Thoracic aorta (tissue), 2 donors: ENCODE measurements around the gene CD84. TPM values are rescaled to one million over a fixed set of nuclear protein-coding genes. Genes with fewer than 3 reads are reported as not detected.

Source experiments
- ATAC-seq: fragments of 150-250 bp; one replicate; pipeline ENCODE4 v1.8.0; 2017; ENCODE audit warnings: low read depth; ENCODE audit not compliant: insufficient number of reproducible peaks, low FRiP score
- DNase-seq: peaks from one replicate; pipeline ENCODE4 v3.0.0-alpha.2; 2020; ENCODE audit warnings: low spot score
- H3K27ac ChIP-seq, 2 donors: fragments of 200-600 bp; sonication (generic); 1 replicate in 1 of 2; 2 replicates in 1 of 2; pipeline ENCODE4 v1.5.1; 2016; ENCODE audit warnings: mild to moderate bottlenecking in 2 of 2, moderate library complexity in 2 of 2
- H3K27me3 ChIP-seq: fragments of 200-600 bp; sonication (generic); replicated peaks from 2 replicates; pipeline ENCODE4 v1.6.0; 2016; ENCODE audit warnings: mild to moderate bottlenecking; ENCODE audit not compliant: insufficient read depth
- H3K36me3 ChIP-seq: fragments of 200-600 bp; sonication (generic); one replicate; pipeline ENCODE4 v1.5.1; 2016
- H3K4me1 ChIP-seq, 2 donors: fragments of 200-600 bp; sonication (generic); 1 replicate in 1 of 2; 2 replicates in 1 of 2; pipeline versions ENCODE4 v1.5.1 to v1.6.0; 2016; ENCODE audit warnings: low read depth in 2 of 2, mild to moderate bottlenecking in 1 of 2; ENCODE audit not compliant: control insufficient read depth in 1 of 2
- H3K4me3 ChIP-seq: fragments of 200-600 bp; sonication (generic); 2 replicates; pipeline ENCODE4 v1.5.1; 2016; ENCODE audit warnings: mild to moderate bottlenecking
- H3K9me3 ChIP-seq: fragments of 200-600 bp; sonication (generic); 2 replicates; pipeline ENCODE4 v1.5.1; 2016
- CTCF ChIP-seq: fragments of 200-600 bp; sonication (generic); IDR thresholded peaks from one replicate; pipeline ENCODE4 v1.5.1; 2019; ENCODE audit warnings: antibody characterized with exemption
- total RNA-seq, 2 donors: library from RNA; depleted of rRNA; stranded (reverse); fragments of >200 nt; gene quantifications; one replicate each; pipeline versions ENCODE4 v1.1.0 to v1.2.3, GENCODE V29; 2016

The CD84 gene
- total RNA-seq, 2 donors from 2014 or later: 11.6 to 12.7 TPM

- no peaks in the 10 kb centered on the region for H3K27me3 ChIP-seq
- TF ChIP-seq CTCF: no peak
- H3K4me1 ChIP-seq: no peaks in the 10 kb centered on the region
- no peak overlapping the region for H3K27ac ChIP-seq
- ATAC-seq: no peak
- DNase-seq: no peak
- no peaks in the 10 kb centered on the region for H3K9me3 ChIP-seq
- H3K36me3 ChIP-seq: no peaks in the 10 kb centered on the region
- H3K4me3 ChIP-seq: no peak overlapping the region
Observed at GRCh38 chr1:160621633-160622413, 42.5 kb upstream of the CD84 start.

- no peak overlapping the region for H3K27ac ChIP-seq
- no peaks in the 10 kb centered on the region for H3K36me3 ChIP-seq
- H3K9me3 ChIP-seq: no peaks in the 10 kb centered on the region
- no peak for DNase-seq
- H3K4me3 ChIP-seq: no peak overlapping the region
- no peak for TF ChIP-seq CTCF
- no peaks in the 10 kb centered on the region for H3K4me1 ChIP-seq
- no peak for ATAC-seq
- H3K27me3 ChIP-seq: no peaks in the 10 kb centered on the region
Observed at GRCh38 chr1:160620942-160621632, 41.8 kb upstream of the CD84 start.

- Histone ChIP-seq H3K27ac (no peak overlapping the region), H3K4me1 (no peaks in the 10 kb centered on the region), H3K9me3 (no peaks in the 10 kb centered on the region), H3K27me3 (no peaks in the 10 kb centered on the region), H3K36me3 (no peaks in the 10 kb centered on the region), H3K4me3 (no peak overlapping the region)
- DNase-seq (no peak), ATAC-seq (no peak)
- no peak for TF ChIP-seq CTCF
Observed at GRCh38 chr1:160619742-160620277, 40.5 kb upstream of the CD84 start.

GRCh38 chr1:160618763-160619274, 39.5 kb upstream of the CD84 start:
- no peak overlapping the region for H3K4me3 ChIP-seq
- no peaks in the 10 kb centered on the region for H3K9me3 ChIP-seq
- H3K27me3 ChIP-seq: no peaks in the 10 kb centered on the region
- no peaks in the 10 kb centered on the region for H3K4me1 ChIP-seq
- no peak for TF ChIP-seq CTCF
- no peaks in the 10 kb centered on the region for H3K36me3 ChIP-seq
- DNase-seq (no peak), ATAC-seq (no peak)
- no peak overlapping the region for H3K27ac ChIP-seq

- no peak for TF ChIP-seq CTCF
- H3K27ac ChIP-seq: no peak overlapping the region
- DNase-seq (no peak), ATAC-seq (no peak)
- no peaks in the 10 kb centered on the region for H3K4me1 ChIP-seq
- H3K4me3 ChIP-seq: no peak overlapping the region
- no peaks in the 10 kb centered on the region for H3K36me3 ChIP-seq
- no peaks in the 10 kb centered on the region for H3K27me3 ChIP-seq
- no peaks in the 10 kb centered on the region for H3K9me3 ChIP-seq
Observed at GRCh38 chr1:160618327-160618726, 39.0 kb upstream of the CD84 start.
